Measurements from ENCODE around the gene CHGA. TPM values are rescaled to one million over a fixed set of nuclear protein-coding genes. Genes with fewer than 3 reads are reported as not detected.

The CHGA gene
- total RNA-seq, 1 experiment from 2014 or later: not detected

- ATAC-seq (no peak), DNase-seq (ENCODE audit: low read depth, low spot score) (no peak)
- Histone ChIP-seq H3K27me3 (ENCODE audit: insufficient read depth, low read length) (no peaks in the 10 kb centered on the region), H3K27ac (ENCODE audit: low read depth, low read length) (peak overlapping the region; percentile 57; the same call in 1 of the 2 replicates), H3K36me3 (ENCODE audit: control insufficient read depth in 1 of 2, insufficient read depth in 2 of 2, low read length in 2 of 2) (no peaks in the 10 kb centered on the region; a peak in 1 of 4 replicates), H3K9ac (ENCODE audit: low read length) (peak overlapping the region; percentile 12; the same call in 1 of the 2 replicates), H3K4me3 (replicated peaks in 1 of 2; ENCODE audit: low read depth in 1 of 2, low read length in 2 of 2) (no peak overlapping the region), H3K4me1 (ENCODE audit: control insufficient read depth in 1 of 2, insufficient read depth in 2 of 2, low read length in 2 of 2) (peaks cover 11 to 18% of the 10 kb centered on the region in 2 experiments), H3K9me2 (ENCODE audit: insufficient read depth) (no peaks in the 10 kb centered on the region), H4K20me1 (ENCODE audit: insufficient read depth) (no peaks in the 10 kb centered on the region), H3K79me2 (ENCODE audit: insufficient read depth, low read length) (no peaks in the 10 kb centered on the region), H3K4me2 (ENCODE audit: low read length) (peak overlapping the region; percentile 57), H3K9me3 (ENCODE audit: control insufficient read depth in 1 of 2, insufficient read depth in 1 of 2, low read depth in 1 of 2, low read length in 2 of 2) (no peaks in the 10 kb centered on the region), H2AFZ (ENCODE audit: low read depth, low read length, poor library complexity, severe bottlenecking) (no peak overlapping the region)
- ChIA-PET CTCF (interaction anchor here (1.0 to 1.4 kb wide), 5 partner anchors 9 to 232 kb away, joined by 3 to 5 read pairs (median 3); no protein-coding TSS in a partner anchor), RAD21 (ENCODE audit: low non-redundant PET in 1 of 2, low total read pairs in 2 of 2, uncharacterized antibody in 2 of 2, unreplicated experiment in 2 of 2) (interaction anchor here in 1 of 2 experiments (1.2 kb wide), 1 partner anchor 272 kb away, joined by 3 read pairs; no protein-coding TSS in a partner anchor), POLR2A (no interaction called here)
- TF ChIP-seq SRF (IDR thresholded peaks at IDR 0.05; ENCODE audit: low read depth) (no peak), ELF1 (IDR thresholded peaks at IDR 0.05; ENCODE audit: borderline replicate concordance, low read depth) (no peak), MAX (IDR thresholded peaks at IDR 0.05) (no peak), TCF7L2 (IDR thresholded peaks at IDR 0.05; ENCODE audit: borderline replicate concordance, extremely low read depth, insufficient read depth, insufficient read length) (no peak), POLR2AphosphoS5 (IDR thresholded peaks at IDR 0.05; ENCODE audit: low read depth, low read length) (no peak), CEBPB (IDR thresholded peaks at IDR 0.05; ENCODE audit: low read depth) (no peak), RAD21 (IDR thresholded peaks at IDR 0.05; ENCODE audit: low read depth) (no peak), CBX3 (IDR thresholded peaks at IDR 0.05; ENCODE audit: low read depth) (no peak), JUND (IDR thresholded peaks at IDR 0.05) (no peak), EZH2phosphoT487 (IDR thresholded peaks at IDR 0.05; ENCODE audit: borderline replicate concordance) (no peak), YY1 (IDR thresholded peaks at IDR 0.05; ENCODE audit: extremely low read depth, insufficient replicate concordance, low read depth, low read length) (no peak), POLR2A (IDR thresholded peaks at IDR 0.05; ENCODE audit: borderline replicate concordance, extremely low read depth, insufficient read depth, insufficient read length) (no peak), SIN3A (IDR thresholded peaks at IDR 0.05; ENCODE audit: low read depth) (no peak)
- TF ChIP-seq, protein P1, sequence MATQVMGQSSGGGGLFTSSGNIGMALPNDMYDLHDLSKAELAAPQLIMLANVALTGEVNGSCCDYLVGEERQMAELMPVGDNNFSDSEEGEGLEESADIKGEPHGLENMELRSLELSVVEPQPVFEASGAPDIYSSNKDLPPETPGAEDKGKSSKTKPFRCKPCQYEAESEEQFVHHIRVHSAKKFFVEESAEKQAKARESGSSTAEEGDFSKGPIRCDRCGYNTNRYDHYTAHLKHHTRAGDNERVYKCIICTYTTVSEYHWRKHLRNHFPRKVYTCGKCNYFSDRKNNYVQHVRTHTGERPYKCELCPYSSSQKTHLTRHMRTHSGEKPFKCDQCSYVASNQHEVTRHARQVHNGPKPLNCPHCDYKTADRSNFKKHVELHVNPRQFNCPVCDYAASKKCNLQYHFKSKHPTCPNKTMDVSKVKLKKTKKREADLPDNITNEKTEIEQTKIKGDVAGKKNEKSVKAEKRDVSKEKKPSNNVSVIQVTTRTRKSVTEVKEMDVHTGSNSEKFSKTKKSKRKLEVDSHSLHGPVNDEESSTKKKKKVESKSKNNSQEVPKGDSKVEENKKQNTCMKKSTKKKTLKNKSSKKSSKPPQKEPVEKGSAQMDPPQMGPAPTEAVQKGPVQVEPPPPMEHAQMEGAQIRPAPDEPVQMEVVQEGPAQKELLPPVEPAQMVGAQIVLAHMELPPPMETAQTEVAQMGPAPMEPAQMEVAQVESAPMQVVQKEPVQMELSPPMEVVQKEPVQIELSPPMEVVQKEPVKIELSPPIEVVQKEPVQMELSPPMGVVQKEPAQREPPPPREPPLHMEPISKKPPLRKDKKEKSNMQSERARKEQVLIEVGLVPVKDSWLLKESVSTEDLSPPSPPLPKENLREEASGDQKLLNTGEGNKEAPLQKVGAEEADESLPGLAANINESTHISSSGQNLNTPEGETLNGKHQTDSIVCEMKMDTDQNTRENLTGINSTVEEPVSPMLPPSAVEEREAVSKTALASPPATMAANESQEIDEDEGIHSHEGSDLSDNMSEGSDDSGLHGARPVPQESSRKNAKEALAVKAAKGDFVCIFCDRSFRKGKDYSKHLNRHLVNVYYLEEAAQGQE (IDR thresholded peaks at IDR 0.05; ENCODE audit: low read depth): no peak
- TF ChIP-seq, protein P2, sequence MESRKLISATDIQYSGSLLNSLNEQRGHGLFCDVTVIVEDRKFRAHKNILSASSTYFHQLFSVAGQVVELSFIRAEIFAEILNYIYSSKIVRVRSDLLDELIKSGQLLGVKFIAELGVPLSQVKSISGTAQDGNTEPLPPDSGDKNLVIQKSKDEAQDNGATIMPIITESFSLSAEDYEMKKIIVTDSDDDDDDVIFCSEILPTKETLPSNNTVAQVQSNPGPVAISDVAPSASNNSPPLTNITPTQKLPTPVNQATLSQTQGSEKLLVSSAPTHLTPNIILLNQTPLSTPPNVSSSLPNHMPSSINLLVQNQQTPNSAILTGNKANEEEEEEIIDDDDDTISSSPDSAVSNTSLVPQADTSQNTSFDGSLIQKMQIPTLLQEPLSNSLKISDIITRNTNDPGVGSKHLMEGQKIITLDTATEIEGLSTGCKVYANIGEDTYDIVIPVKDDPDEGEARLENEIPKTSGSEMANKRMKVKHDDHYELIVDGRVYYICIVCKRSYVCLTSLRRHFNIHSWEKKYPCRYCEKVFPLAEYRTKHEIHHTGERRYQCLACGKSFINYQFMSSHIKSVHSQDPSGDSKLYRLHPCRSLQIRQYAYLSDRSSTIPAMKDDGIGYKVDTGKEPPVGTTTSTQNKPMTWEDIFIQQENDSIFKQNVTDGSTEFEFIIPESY (IDR thresholded peaks at IDR 0.05; ENCODE audit: extremely low read depth, insufficient replicate concordance, low read length): no peak
- TF ChIP-seq, protein P3, sequence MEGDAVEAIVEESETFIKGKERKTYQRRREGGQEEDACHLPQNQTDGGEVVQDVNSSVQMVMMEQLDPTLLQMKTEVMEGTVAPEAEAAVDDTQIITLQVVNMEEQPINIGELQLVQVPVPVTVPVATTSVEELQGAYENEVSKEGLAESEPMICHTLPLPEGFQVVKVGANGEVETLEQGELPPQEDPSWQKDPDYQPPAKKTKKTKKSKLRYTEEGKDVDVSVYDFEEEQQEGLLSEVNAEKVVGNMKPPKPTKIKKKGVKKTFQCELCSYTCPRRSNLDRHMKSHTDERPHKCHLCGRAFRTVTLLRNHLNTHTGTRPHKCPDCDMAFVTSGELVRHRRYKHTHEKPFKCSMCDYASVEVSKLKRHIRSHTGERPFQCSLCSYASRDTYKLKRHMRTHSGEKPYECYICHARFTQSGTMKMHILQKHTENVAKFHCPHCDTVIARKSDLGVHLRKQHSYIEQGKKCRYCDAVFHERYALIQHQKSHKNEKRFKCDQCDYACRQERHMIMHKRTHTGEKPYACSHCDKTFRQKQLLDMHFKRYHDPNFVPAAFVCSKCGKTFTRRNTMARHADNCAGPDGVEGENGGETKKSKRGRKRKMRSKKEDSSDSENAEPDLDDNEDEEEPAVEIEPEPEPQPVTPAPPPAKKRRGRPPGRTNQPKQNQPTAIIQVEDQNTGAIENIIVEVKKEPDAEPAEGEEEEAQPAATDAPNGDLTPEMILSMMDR (IDR thresholded peaks at IDR 0.05 in 2 of 3, conservative IDR thresholded peaks at IDR 0.05 in 1 of 3; ENCODE audit: borderline replicate concordance in 1 of 3, insufficient read depth in 1 of 3, low read depth in 2 of 3, low read length in 2 of 3): no peak
- TF ChIP-seq, protein P4, sequence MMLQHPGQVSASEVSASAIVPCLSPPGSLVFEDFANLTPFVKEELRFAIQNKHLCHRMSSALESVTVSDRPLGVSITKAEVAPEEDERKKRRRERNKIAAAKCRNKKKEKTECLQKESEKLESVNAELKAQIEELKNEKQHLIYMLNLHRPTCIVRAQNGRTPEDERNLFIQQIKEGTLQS (IDR thresholded peaks at IDR 0.05): no peak
- no TSS peak for BruUV-seq (replicated peaks)
- intact Hi-C loops (cut with micrococcal nuclease): no loop called here
Measured at GRCh38 chr14:92946847-92947545, 24.0 kb downstream of the CHGA start.

Measured in HCT116 (cell line).